Measurements from ENCODE around the gene OTOS. TPM values are rescaled to one million over a fixed set of nuclear protein-coding genes. Genes with fewer than 3 reads are reported as not detected.

The OTOS gene
- total RNA-seq, 4 donors from 2014 or later: not detected

- in situ Hi-C loops (cut with MboI; ENCODE audit: low sequenced_read_pairs in 4 of 4): loop anchor here (5.0 to 25.0 kb wide), 4 partner anchors 80 to 1107 kb away; partner anchors contain the start of gene OR6B3 (in 1 of the 4)
- Histone ChIP-seq H3K9me3 (no peaks in the 10 kb centered on the region), H3K27me3 (no peaks in the 10 kb centered on the region), H3K4me1 (peaks cover 0 to 5% of the 10 kb centered on the region in 2 donors), H3K36me3 (no peaks in the 10 kb centered on the region), H3K4me3 (no peak overlapping the region), H3K27ac (no peak overlapping the region)
- DNase-seq (no peak), ATAC-seq (no peak)
- intact Hi-C loops (cut with DNase I; ENCODE audit: low total_unique reads): loop anchor here (10.0 kb wide), 1 partner anchor 210 kb away; no protein-coding TSS in a partner anchor
- no peak for TF ChIP-seq POLR2A (IDR thresholded peaks at IDR 0.05)
- TF ChIP-seq, protein P1, sequence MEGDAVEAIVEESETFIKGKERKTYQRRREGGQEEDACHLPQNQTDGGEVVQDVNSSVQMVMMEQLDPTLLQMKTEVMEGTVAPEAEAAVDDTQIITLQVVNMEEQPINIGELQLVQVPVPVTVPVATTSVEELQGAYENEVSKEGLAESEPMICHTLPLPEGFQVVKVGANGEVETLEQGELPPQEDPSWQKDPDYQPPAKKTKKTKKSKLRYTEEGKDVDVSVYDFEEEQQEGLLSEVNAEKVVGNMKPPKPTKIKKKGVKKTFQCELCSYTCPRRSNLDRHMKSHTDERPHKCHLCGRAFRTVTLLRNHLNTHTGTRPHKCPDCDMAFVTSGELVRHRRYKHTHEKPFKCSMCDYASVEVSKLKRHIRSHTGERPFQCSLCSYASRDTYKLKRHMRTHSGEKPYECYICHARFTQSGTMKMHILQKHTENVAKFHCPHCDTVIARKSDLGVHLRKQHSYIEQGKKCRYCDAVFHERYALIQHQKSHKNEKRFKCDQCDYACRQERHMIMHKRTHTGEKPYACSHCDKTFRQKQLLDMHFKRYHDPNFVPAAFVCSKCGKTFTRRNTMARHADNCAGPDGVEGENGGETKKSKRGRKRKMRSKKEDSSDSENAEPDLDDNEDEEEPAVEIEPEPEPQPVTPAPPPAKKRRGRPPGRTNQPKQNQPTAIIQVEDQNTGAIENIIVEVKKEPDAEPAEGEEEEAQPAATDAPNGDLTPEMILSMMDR (IDR thresholded peaks at IDR 0.05 in 4 of 5, conservative IDR thresholded peaks at IDR 0.05 in 1 of 5): no peak
These were observed 4.3 kb upstream of the OTOS start for GRCh38 chr2:240144649-240145261.

- H3K27me3 ChIP-seq: no peaks in the 10 kb centered on the region
- in situ Hi-C loops (cut with MboI; ENCODE audit: low sequenced_read_pairs in 4 of 4): loop anchor here (5.0 to 25.0 kb wide), 4 partner anchors 79 to 1107 kb away; partner anchors contain the start of gene OR6B3 (in 1 of the 4)
These were observed 3.6 kb upstream of the OTOS start for GRCh38 chr2:240143801-240144648.

DNA sequence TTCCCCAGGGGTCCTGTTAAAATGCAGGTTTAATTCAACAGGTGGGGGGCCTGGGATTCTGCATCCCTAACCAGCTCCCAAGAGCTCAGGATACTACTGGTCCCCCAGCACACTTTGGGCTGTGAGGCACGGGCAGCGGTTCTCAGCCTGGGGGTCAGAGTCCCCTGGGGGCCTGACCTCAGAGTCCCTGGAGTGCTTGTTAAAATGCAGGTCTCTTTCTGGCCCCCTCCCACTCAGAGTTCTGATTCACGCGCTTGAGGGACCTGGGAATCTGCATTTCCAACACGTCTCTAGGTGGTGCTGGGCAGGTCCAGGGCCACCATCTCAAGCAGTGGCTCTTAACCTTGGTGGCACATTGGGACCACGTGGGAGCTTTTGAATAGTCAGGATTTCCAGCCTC lies 2.8 kb upstream of the OTOS start:
- intact Hi-C loops (cut with DNase I; ENCODE audit: low total_unique reads): loop anchor here (1.0 to 10.0 kb wide), 3 partner anchors 82 to 1108 kb away; no protein-coding TSS in a partner anchor
- Histone ChIP-seq H3K27me3 (no peaks in the 10 kb centered on the region), H3K9me3 (no peaks in the 10 kb centered on the region), H3K4me1 (peaks cover 0 to 5% of the 10 kb centered on the region in 2 donors), H3K4me3 (no peak overlapping the region), H3K36me3 (no peaks in the 10 kb centered on the region), H3K27ac (no peak overlapping the region)
- DNase-seq (no peak), ATAC-seq (no peak)
- in situ Hi-C loops (cut with MboI; ENCODE audit: low sequenced_read_pairs in 4 of 4): loop anchor here (5.0 to 25.0 kb wide), 4 partner anchors 78 to 1106 kb away; partner anchors contain the start of gene OR6B3 (in 1 of the 4)
- no peak for TF ChIP-seq POLR2A (IDR thresholded peaks at IDR 0.05)
- TF ChIP-seq, protein P1 (IDR thresholded peaks at IDR 0.05 in 4 of 5, conservative IDR thresholded peaks at IDR 0.05 in 1 of 5): no peak

More at GRCh38 chr2:240143801-240144648, 3.6 kb upstream of the OTOS start:
- no peaks in the 10 kb centered on the region for H3K9me3 ChIP-seq
- TF ChIP-seq, protein P1 (IDR thresholded peaks at IDR 0.05 in 4 of 5, conservative IDR thresholded peaks at IDR 0.05 in 1 of 5): peak; percentile 86 to 97 (median 96)
- no peak for TF ChIP-seq POLR2A (IDR thresholded peaks at IDR 0.05)
- peak; percentile 77 to 90 for ATAC-seq
- H3K4me3 ChIP-seq: no peak overlapping the region
- H3K4me1 ChIP-seq: peaks cover 0 to 5% of the 10 kb centered on the region in 2 donors
- intact Hi-C loops (cut with DNase I; ENCODE audit: low total_unique reads): loop anchor here (1.0 to 10.0 kb wide), 3 partner anchors 83 to 1109 kb away; no protein-coding TSS in a partner anchor
- H3K36me3 ChIP-seq: no peaks in the 10 kb centered on the region
- DNase-seq: peak; percentile 24 to 50
- no peak overlapping the region for H3K27ac ChIP-seq

DNA sequence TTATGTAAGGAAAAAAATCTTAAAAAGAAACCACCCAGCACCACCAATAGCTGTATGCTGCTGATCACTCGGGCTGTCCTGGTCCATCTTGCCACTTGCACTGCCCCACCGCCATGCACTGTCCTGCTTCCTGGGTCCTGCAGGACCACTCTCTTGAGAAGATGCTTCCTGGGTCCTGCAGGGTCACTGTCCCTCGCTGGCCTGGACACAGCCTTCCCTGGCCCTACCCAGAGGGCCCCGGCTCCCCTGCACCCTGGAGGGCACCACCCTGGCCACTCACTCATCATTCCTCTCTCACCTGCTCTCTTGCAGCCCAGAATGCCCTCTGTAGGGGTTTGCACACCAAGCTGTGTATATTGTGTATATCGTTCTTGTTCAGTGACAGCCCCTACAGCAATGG lies 2.4 kb upstream of the OTOS start:
- no peak overlapping the region for H3K27ac ChIP-seq
- H3K4me1 ChIP-seq: peaks cover 0 to 5% of the 10 kb centered on the region in 2 donors
- no peaks in the 10 kb centered on the region for H3K27me3 ChIP-seq
- intact Hi-C loops (cut with DNase I; ENCODE audit: low total_unique reads): loop anchor here (1.0 to 10.0 kb wide), 3 partner anchors 82 to 1108 kb away; no protein-coding TSS in a partner anchor
- no peak for DNase-seq
- no peaks in the 10 kb centered on the region for H3K9me3 ChIP-seq
- ATAC-seq: no peak
- in situ Hi-C loops (cut with MboI; ENCODE audit: low sequenced_read_pairs in 4 of 4): loop anchor here (5.0 to 25.0 kb wide), 4 partner anchors 78 to 1106 kb away; partner anchors contain the start of gene OR6B3 (in 1 of the 4)
- H3K36me3 ChIP-seq: no peaks in the 10 kb centered on the region
- H3K4me3 ChIP-seq: no peak overlapping the region
- no peak for TF ChIP-seq POLR2A (IDR thresholded peaks at IDR 0.05)

Data from gastrocnemius medialis (tissue), 4 donors.